22Rv1 (cell line): ENCODE measurements around the gene INPP5J.

Experiments used
- H3K27ac ChIP-seq: fragments of 450-650 bp; 2 replicates; pipeline ENCODE4 v1.5.1; 2017
- ZFX ChIP-seq: fragments of 450-650 bp; IDR thresholded peaks from 2 replicates; pipeline ENCODE4 v1.6.1; 2017; ENCODE audit warnings: antibody characterized with exemption, borderline replicate concordance
- TF ChIP-seq, protein P1 (sequence below): fragments of 450-650 bp; IDR thresholded peaks from 2 replicates; pipeline ENCODE4 v1.5.1; 2017; ENCODE audit warnings: mild to moderate bottlenecking

INPP5J gene

DNA sequence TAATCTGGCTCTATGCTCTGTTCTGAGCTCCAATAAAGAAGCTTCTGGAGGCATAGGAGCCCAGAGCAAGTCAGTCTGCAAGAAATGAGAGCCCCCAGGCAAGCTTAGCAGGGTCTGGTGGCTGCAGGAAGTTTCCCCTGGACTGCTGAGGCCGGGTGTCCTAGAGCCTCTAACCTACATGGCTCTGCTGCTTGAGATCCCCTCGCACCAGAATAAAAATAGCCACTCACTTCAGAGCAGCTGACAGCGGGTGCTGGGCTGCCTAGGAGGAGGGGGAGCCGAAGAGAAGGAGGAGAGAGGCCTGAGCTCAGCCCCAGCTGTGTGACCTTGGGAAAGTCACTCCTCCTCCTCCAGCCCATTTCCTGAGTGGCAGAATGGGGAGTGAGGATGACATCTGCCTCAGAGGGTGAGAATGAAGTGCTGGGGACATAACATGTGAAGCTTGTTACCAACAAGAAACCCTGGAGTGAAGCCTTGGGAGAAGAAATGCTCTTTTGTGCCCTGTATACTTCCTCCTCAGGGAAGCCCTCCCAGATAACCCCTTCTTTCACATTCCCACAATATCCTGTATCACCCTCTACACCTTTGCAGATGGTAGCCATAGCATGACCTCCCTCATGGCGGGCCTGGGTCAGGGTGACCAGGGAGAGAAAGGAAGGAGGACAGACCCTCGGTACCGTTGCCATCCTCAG lies 3.6 kb upstream of the INPP5J start:
- no peak for TF ChIP-seq ZFX
- TF ChIP-seq, protein P1, sequence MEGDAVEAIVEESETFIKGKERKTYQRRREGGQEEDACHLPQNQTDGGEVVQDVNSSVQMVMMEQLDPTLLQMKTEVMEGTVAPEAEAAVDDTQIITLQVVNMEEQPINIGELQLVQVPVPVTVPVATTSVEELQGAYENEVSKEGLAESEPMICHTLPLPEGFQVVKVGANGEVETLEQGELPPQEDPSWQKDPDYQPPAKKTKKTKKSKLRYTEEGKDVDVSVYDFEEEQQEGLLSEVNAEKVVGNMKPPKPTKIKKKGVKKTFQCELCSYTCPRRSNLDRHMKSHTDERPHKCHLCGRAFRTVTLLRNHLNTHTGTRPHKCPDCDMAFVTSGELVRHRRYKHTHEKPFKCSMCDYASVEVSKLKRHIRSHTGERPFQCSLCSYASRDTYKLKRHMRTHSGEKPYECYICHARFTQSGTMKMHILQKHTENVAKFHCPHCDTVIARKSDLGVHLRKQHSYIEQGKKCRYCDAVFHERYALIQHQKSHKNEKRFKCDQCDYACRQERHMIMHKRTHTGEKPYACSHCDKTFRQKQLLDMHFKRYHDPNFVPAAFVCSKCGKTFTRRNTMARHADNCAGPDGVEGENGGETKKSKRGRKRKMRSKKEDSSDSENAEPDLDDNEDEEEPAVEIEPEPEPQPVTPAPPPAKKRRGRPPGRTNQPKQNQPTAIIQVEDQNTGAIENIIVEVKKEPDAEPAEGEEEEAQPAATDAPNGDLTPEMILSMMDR, result no peak

DNA sequence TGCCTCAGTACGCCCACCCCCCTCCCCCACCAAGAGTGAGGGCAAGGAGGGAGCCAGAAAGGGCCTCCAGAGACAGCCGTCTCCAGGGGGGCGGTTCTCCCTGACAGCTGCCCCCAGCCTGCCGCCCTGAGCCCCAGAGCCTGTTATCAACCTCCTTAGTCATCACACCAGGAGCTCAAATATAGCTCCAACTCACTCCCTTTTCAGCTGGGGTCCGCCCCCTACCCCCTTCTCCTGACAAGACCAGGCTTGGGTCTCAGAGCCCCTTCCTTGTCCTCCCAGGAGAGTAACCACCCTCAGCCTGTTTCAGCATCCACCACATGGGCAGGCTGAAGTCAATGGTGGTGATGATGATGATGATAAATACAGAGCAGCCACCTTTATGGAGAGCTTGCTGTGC lies 2.5 kb upstream of the INPP5J start:
- TF ChIP-seq, protein P1, result no peak
- TF ChIP-seq ZFX, result no peak
- H3K27ac ChIP-seq, result no peak overlapping the region

More for the DNA sequence above, 3.6 kb upstream of the INPP5J start:
- no peak overlapping the region for H3K27ac ChIP-seq

DNA sequence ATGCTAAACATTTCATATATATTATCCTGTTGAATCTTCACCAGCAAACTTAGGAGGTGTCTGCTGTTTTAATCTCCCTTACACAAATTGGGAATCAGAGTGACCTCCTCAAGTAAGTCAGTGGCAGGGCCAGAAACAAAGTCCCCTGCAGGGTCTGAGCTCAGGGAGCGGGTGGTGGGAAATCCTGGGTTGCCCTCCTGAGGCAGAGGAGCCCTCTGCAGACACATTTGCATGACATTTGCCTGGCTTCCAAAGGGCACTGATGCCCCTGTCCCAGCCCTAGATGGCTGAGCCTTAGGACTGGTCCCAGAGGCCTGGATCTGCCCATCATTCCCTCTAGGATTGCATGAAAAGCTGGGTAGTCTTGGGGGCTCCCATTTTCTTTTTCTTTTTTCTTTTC lies 2.1 kb upstream of the INPP5J start:
- TF ChIP-seq, protein P1, result no peak
- TF ChIP-seq ZFX, result no peak

GRCh38 chr22:31121403-31121802 lies 1.4 kb upstream of the INPP5J start:
- H3K27ac ChIP-seq, result peak overlapping the region; percentile 84
- TF ChIP-seq ZFX, result no peak
- TF ChIP-seq, protein P1, result no peak

More for the DNA sequence above, 2.1 kb upstream of the INPP5J start:
- no peak overlapping the region for H3K27ac ChIP-seq

DNA sequence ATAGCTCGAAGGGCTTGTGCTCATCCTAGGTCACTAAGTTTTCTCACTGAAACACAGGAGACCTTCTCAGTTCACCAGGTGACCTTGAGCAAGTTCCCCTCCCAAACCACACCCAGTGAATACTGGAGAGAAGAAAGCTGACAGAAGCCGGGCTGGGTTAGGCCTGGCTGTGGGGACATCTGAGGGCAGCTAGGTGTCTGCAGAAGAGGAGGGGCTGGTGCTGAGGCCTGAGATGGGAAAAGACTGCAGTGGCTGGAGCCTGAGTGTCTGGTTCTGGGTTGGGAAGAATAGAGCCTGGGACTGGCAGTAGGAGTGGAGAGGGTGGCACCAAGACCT lies 602 bp upstream of the INPP5J start:
- TF ChIP-seq, protein P1, result no peak
- no peak for TF ChIP-seq ZFX
- peak overlapping the region; percentile 84 for H3K27ac ChIP-seq

DNA sequence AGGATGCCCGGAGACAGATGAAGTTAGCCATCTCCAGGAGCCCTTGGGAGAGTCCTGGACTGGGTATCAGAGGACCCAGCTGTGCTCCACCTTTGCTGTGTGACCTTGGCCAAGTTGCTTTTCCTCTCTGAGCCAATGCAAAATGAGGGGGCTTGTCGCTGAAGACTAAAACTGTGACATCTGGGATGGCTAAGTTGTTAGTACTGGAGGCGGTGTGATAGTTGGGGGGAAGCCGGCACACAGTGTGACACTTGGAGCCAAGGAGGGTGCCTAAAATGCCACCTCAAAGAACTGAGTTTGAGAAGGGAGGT lies 481 bp downstream of the INPP5J start:
- peak overlapping the region; percentile 84 for H3K27ac ChIP-seq
- TF ChIP-seq ZFX, result no peak
- TF ChIP-seq, protein P1, result no peak

DNA sequence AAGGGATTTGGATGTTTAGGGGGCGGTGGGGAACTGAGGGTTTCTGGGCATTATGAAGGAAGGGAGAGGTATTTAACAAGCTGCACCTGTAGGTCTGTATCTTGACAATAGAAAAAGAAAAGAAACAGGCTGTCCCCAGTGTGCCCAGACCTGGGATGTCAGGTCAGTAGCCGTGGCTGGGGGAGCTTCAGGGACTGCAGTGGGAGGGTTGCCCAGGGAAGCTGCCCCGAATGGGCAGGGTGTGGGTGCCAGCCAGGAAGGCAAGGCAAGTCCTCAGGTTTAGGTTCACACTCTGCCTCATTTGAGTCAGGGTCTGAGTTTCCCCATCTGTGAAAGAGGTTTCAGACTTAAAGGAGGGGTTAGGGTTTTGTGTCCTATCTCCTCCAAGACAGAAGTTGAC lies 1.5 kb downstream of the INPP5J start:
- peak overlapping the region; percentile 84 for H3K27ac ChIP-seq
- no peak for TF ChIP-seq ZFX
- TF ChIP-seq, protein P1, result no peak
